HUDEP-2 (cell line): ENCODE results near the gene ABHD10.

Experiments
- DNase-seq, 76 experiments: peaks; one replicate each; lab custom pipeline; 2025; ENCODE audit not compliant: unreplicated experiment in 76 of 76; lab: John Stamatoyannopoulos, UW

Gene ABHD10

GRCh38 chr3:111963424-111963823, 15.4 kb upstream of the ABHD10 start:
- no peak for DNase-seq

GRCh38 chr3:111965484-111965883, 13.3 kb upstream of the ABHD10 start:
- no peak for DNase-seq

DNA sequence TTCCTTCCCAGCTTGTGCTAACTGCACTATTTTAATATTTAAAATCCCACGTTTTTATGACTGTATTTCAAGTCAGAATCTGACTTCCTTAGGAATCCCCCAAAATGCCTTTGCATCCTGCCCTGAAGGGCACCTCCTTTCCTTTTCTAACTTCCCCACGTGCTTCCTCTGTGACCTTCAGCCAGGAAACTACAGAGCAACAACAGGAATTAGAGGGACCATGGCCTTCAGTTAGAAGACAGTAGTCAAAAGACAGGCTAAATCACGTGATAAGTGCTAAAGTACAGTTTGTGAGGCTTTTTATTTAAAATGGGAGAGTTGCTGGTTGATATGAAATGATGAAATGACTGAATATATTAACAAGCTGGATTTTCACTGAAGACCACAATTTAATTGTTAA, 11.8 kb upstream of the ABHD10 start:
- no peak for DNase-seq

GRCh38 chr3:111967651-111968274, 11.1 kb upstream of the ABHD10 start:
- peak in 62 of 76 experiments; percentile 2 to 74 (median 44) for DNase-seq

- no peak for DNase-seq
Measured at GRCh38 chr3:111968319-111969054, 10.3 kb upstream of the ABHD10 start.

- DNase-seq = no peak
Measured at GRCh38 chr3:111970376-111970775, 8.4 kb upstream of the ABHD10 start.

DNA sequence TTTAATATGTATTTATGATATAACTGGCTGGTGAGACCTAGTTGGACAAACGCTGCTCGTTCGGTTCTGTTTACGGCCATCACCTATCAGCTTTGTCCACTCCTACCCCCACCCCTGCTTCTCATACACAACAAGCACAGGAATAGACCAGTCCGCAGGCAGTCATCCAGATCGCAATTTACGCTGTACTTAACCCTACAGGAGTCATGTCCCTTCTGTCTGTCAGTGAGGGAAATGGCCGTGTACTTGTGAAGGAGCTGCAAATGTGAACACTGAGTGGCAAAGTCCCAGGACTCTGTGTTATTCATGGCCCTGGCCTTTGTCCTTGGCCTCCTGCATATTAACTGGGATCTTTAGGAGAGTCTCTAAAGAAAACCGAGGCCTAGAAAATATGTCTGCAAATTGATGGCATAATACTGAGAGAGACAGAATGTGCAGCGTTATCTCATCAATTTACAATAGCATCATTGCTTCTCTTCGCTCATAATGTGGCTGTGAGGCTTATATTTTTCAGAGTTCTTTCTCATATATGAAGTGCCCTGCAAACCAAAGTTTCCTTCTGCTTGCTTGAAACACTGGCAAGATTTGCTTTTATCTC, 7.2 kb upstream of the ABHD10 start:
- no peak for DNase-seq

GRCh38 chr3:111972891-111973290, 5.9 kb upstream of the ABHD10 start:
- DNase-seq = no peak

DNA sequence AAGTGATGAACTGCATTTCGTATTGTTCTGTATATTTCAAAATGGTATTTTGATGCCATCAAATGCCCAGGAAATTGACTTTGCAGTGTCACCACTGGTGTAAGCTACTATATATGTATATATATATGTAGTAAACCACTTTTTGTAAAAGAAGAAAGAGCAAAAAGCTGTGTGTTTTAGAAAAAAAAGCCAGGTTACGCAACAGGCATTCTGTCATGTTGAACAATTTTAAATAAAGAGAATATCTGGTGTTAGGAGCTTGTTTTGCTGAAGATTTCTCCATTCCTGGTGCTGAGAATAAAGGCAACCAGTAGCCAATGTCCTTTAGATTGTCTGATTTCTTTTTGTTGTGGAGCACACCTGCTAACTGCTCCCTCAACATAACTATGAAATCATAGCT, 3.7 kb upstream of the ABHD10 start:
- DNase-seq = no peak

GRCh38 chr3:111976254-111976653, 2.6 kb upstream of the ABHD10 start:
- DNase-seq = no peak

- peak in 12 of 76 experiments; percentile 6 to 53 (median 28) for DNase-seq
Measured at GRCh38 chr3:111979434-111980038, 710 bp downstream of the ABHD10 start.

DNA sequence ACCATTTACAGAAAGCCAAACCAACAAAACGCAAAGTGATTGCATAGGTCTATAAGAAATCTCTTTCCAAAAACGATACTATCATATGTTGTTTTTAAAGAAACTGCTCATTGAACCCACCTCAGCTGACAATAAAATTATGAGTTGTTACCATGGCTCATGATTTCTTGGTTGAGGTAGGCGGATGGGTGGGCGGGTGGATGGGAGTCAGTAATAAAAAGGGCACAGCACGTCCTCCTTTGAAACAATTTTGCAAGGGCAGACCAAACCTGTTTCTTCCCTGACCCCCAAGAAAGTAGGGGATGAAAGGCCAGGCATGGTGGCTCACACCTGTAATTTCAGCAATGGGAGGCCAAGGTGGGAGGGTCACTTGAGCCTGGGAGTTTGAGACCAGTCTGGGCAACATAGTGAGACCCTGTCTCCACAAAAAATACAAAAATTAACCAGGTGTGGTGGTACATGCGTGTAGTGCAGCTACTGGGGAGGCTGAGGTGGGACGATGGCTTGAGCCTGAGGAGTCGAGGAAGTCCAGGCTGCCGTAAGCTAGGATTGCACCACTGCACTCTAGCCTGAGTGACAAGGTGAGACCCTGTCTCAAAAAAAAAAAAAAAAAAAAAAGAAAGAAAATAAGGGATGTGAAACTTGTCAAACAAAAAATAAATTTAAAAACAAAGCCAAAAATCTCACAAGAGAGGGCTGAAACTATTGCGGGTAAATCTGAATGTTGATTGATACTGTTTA, 2.1 kb downstream of the ABHD10 start:
- no peak for DNase-seq

- no peak for DNase-seq
Measured at GRCh38 chr3:111981457-111981763, 2.6 kb downstream of the ABHD10 start.

GRCh38 chr3:111984636-111985298, 5.9 kb downstream of the ABHD10 start:
- DNase-seq = no peak

DNA sequence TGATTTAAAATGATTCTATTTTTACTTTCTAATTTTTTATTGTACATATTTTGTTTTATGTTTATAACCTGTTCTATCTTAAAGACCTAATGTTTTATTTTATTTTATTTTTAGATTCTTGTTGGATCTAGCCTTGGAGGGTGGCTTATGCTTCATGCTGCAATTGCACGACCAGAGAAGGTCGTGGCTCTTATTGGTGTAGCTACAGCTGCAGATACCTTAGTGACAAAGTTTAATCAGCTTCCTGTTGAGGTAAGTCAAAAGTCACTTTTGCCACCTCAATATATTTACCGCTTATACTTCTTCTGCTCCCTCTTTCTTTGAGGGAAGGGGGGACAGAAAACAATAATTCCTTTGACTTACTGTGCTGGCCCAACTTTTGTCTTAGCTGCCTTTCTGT, 8.0 kb downstream of the ABHD10 start:
- no peak for DNase-seq

DNA sequence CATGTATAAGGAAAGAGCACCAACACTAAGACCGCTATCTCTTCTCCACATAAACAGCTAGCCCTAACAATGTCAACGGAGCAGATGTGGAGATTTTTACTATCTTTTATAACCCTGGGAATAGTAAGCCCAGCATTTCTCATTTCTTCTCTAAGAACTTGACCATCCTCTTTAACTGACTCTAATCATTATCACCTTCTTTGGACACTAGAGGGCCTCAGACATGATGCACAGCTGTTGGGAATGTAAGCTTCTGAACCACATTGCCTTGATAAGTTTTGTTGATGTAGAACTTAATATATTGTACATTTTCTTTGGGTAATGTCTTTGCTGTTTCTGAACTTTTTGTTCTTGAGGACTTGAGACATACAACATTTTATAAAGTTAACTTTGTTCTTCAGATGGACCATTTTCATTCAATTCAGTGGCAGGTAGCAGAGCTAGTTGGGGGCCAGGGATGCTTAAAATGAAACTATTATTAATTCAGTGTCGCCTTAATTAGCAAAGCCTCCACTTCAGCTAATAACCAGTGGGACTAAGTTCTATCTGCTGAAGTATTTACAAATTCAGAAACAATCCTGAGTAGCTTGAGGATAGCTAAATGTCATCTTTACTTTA, 10.3 kb downstream of the ABHD10 start:
- DNase-seq = peak in 17 of 76 experiments; percentile 1 to 37 (median 10)

GRCh38 chr3:111993038-111993437, 14.2 kb downstream of the ABHD10 start:
- DNase-seq = no peak

GRCh38 chr3:111998636-111999483, 20.0 kb downstream of the ABHD10 start, which contains the start of gene TAGLN3:
Gene TAGLN3, plus strand, starts transcription at chr3:111998922. Its CDS starts 501 bp downstream, at chr3:111999423.
- no peak for DNase-seq
